HG03045 (cell line): Measurements from ENCODE around the gene MPZ.

Experiments
- ATAC-seq: cut with Tn5 transposase; IDR thresholded peaks from one replicate; pipeline ENCODE4 v1.9.1; 2021; ENCODE audit warnings: mild to moderate bottlenecking, moderate library complexity; ENCODE audit not compliant: unreplicated experiment

MPZ gene

DNA sequence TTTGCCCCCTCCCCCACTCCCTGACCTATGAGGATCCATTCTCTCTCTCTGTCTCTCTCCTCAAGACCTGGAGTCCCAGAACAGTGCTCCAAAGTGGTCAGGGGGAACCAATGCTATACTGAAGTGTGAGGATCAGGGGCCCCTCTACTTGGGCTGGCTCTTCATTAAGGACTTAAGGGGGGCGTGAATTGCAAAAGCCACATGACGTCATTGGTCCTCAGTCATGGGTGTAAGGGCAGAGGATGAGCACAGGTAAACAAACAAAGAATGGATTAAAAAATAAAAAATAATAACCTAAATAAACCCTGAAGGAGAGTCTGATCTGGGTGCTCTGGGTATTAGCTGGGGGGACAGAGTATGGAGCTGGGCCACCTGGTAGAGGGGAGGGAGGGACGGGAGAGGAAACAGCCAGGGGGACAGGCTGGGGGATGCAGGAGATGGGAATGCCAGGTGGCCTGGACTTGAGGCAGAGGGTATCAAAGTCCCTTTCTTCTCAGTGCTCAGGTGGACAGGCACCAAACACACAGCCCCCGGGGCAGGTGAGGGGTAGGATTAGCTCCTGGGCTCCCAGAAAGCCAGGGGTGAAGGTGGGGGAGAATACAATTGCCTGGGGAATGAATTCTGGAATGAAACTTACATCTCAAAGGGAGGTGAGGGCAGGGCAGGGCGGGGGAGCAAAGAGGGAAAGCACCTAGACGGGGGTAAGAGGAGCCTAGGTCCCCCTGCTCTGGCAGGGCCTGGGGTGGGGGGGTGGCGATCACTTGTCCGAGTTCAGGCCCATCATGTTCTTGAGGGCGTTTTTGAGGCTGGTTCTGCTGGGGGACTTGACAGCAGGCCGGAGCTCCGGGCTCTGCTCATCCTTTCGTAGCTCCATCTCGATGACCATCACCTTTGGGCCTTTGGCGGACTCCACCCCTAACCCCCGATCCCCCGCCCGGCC lies 4.6 kb downstream of the MPZ start:
- no peak for ATAC-seq

DNA sequence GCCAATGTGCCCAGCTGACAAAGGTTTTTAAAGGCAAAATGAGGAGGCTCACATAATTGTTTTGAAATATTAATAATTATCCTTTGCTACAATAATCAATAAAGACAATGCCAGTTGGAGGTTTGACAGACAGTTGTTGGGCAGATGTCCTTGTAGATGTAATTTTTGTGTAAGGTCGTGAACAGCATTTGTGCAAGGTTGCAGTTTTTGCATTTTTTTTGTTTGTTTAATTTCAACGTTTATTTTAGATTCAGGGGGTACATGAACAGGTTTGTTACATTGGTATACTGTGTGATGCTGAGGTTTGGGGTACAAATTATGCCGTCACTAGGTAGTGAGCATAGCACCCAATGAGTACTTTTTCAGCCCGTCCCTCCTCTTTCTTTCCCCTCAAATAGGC lies 9.3 kb downstream of the MPZ start:
- ATAC-seq, result no peak

DNA sequence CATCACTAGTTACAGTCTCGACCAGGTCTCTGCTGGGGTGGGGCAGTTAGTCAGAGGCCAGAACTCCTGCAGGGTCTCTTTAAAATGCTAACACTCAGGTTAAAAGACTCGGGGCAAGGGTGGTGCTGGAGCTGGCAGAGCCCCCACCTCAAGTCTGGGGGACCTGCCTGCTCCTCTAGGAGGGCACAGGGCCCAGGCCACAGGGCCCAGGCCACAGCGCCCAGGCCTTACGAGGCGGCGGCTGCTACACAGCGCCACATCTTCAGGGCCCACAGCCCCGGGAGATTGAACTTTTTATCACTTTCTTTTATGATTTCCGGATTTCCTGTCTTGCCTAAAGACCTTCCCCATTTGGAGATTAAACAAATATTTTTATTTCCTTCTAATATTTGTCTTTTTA lies 10.4 kb downstream of the MPZ start:
- no peak for ATAC-seq

DNA sequence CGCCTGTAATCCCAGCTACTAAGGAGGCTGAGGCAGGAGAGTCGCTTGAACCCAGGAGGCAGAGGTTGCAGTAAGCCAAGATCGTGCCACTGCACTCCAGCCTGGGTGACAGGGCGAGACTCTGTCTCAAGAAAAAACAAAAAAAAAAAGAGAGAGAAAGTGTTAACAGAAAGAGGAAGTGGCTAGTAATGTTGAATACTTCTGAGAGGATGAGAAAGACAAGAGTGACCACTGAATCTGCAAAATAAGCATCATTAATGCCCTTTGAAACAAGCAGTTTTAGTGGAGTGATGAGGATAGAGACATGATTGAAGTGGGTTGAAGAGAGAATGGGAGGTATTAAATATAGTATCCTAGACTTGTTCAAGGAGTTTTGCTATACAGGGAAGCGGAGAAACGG lies 11.7 kb downstream of the MPZ start:
- ATAC-seq, result no peak

DNA sequence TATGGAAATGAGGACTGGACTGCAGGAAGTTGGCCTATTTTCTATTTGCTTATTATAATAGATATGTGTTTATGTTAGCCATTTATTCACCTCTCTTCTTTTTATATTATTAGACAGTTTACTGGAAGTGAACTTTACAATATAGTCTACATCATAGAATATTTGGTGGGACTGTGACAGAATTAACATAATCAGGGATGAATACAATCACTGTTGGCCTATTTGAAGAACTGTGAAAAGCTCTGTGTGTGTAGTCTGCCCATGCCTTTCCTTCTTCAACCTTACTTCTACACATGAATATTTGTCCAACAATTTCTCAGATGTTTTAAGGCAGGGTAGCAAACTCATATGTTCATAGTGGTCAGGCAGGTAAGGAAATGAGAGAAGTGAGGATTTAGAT lies 12.4 kb downstream of the MPZ start:
- no peak for ATAC-seq

- ATAC-seq, result no peak
Observed at GRCh38 chr1:161290779-161291178, 19.0 kb downstream of the MPZ start.

- ATAC-seq, result no peak
Observed at GRCh38 chr1:161287482-161288054, 22.2 kb downstream of the MPZ start.

DNA sequence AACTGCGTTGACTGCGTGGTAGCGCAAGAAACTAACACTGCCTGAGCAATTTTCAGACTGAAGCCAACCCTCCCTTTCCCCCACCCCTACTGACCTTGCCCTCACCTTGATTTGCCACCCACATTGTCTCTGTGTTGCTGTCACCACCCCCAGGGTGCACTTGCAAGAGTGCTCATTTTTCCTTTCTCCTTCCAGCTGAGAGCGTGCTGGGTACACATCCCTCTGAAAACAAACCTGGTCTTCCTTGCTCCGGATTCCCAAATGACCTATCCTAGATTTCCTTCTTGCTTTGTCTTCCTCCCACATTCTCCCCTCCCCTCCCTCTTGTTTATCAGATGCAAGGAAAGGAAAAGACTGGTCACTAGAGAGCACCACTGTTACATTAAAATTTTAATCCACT lies 24.2 kb downstream of the MPZ start:
- ATAC-seq, result no peak

GRCh38 chr1:161285113-161285512 lies 24.7 kb downstream of the MPZ start:
- no peak for ATAC-seq

- no peak for ATAC-seq
Observed at GRCh38 chr1:161282991-161283390, 26.8 kb downstream of the MPZ start.

DNA sequence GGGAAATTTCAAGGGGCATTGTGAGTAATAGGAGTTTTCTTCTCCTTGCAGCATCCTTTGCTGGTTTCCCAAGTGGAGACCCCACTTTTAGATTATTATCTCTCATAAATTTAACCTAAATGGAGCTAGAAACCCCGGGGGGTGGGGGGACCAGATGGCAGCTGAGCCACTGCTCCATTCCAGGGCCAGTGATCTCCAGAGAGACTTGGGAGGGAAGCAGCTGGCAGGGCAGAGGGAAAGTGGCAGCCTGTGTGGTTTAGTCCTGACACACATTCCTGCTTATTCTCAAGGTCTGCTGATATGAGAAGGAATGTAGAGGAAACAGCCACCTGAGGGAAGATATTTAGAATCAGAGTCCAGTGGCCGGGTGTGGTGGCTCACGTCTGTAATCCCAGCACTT lies 34.9 kb downstream of the MPZ start:
- no peak for ATAC-seq

- ATAC-seq, result no peak
Observed at GRCh38 chr1:161273402-161273801, 36.4 kb downstream of the MPZ start.

- ATAC-seq, result no peak
Observed at GRCh38 chr1:161267321-161267720, 42.4 kb downstream of the MPZ start.

- no peak for ATAC-seq
Observed at GRCh38 chr1:161266836-161267235, 42.9 kb downstream of the MPZ start.

GRCh38 chr1:161266202-161266601 lies 43.6 kb downstream of the MPZ start:
- no peak for ATAC-seq

GRCh38 chr1:161265305-161265704 lies 44.5 kb downstream of the MPZ start:
- ATAC-seq, result no peak

- no peak for ATAC-seq
Observed at GRCh38 chr1:161261261-161262235, 48.2 kb downstream of the MPZ start.

- no peak for ATAC-seq
Observed at GRCh38 chr1:161260376-161261260, 49.1 kb downstream of the MPZ start.

DNA sequence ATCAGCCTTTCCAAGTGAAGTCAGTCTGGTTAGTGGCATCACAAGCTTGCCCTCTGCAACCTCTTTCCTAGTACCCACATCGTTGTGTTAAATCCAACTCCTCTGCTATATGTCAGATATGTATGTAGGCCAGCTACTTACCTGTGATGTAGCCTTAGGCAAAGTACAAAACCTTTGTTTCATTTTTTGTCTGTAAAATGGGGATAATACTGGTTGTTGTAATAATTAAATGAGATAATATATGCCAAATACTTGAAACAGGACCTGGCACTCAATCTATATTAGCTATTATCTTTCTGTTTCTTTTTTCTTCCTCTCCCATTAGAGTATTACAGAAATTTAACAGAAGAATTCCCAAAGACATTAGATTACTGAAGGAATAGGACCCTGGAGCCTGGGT lies 50.0 kb downstream of the MPZ start:
- ATAC-seq, result no peak

GRCh38 chr1:161259345-161259702 lies 50.4 kb downstream of the MPZ start:
- ATAC-seq, result no peak
